ENCODE results near the gene AURKB.
"Not testable (repeated sequence)": the region's sequence is repeated elsewhere in the genome, so short reads cannot be mapped to it uniquely, and the experiment has no call there.

The AURKB gene

DNA sequence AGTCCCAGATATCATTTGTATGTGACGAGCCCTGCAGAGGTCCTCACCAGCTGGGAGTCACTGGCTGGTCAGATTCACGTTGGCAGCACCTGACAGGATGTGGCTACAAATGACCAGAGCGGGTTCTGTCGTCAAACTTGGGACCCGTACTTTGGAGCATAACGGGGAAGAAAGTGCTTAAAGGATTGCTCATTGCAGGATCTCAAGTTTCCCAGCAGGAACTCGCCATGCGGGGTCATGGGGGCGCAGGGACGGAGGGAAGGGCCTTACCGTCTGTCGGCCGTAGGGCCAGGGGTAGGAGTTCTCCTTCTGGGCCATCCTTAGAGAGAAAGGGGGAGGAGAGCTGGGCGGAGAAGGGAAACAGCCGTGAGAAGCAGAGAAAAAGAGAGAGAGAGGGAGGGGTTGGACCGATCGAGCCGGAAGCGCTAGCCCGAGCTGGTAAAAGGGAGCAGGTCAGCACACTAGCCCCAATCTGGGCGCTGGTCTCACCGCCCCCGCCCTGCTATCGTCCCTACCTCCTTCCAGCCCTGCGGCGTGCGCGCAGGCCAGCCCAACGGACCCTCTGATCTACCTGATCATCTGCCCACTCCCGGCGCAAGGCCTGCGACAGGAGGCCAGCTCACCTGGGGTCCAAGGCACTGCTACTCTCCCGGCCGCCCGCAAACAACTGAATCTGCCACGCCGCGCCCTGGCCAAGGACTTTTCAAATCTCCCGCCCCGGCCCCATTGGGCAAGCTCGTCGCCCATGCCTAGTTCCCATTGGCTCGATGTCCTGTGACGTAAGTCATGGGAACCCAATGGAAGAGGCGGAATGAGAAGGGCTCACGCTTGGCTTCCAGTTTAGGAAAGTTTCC lies at the start of gene AURKB:
AURKB (minus strand) TSS at position 669 of the 854 bp plus-strand sequence; CDS start at position 318, 351 bp downstream.
- peak; percentile 93 to 94 for DNase-seq

GRCh38 chr17:8257801-8258200 lies 47.4 kb upstream of the AURKB start:
- no peak for DNase-seq

DNA sequence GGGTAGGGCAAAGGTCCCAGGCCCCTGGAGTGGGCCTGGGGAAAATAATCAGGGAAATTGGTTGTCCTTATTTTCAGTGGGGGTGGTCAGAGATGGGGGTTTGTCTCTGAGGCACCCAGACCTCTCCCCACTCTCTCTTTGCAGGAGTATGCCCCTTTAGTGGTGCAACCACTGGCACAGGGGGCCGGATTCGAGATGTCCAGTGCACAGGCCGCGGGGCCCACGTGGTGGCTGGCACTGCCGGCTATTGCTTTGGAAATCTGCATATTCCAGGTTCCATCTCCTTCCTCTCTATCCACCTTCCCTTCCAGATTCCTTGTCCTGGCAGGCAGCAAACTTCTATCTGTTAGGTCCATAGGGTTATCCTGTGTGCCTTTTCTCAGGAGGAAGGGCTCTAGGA lies 46.3 kb upstream of the AURKB start:
- no peak for DNase-seq

DNA sequence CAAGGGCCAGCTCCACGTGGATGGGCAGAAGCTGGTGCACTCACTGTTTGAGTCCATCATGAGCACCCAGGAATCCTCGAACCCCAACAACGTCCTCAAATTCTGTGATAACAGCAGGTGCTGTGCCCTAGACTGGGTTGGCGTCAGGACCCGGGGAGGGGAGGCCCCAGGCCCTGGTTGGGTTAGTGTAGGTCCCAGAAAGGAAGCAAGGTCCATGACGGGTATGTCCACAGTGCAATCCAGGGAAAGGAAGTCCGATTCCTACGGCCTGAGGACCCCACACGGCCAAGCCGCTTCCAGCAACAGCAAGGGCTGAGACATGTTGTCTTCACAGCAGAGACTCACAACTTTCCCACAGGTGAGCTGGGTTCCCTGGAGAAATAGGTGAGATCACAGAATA lies 45.9 kb upstream of the AURKB start:
- no peak for DNase-seq

DNA sequence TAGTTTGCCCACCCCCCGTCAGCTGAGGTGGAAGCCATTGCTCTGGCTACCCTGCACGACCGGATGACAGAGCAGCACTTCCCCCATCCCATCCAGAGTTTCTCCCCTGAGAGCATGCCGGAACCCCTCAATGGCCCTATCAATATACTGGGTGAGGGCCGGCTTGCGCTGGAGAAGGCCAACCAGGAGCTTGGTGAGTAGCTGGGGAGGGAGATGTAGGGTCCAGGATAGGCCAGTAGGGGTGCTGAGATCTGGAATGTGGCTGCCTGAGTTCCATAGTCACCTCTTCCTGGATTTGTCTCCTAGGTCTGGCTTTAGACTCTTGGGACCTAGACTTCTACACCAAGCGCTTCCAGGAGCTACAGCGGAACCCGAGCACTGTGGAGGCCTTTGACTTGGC lies 45.1 kb upstream of the AURKB start:
- no peak for DNase-seq

DNA sequence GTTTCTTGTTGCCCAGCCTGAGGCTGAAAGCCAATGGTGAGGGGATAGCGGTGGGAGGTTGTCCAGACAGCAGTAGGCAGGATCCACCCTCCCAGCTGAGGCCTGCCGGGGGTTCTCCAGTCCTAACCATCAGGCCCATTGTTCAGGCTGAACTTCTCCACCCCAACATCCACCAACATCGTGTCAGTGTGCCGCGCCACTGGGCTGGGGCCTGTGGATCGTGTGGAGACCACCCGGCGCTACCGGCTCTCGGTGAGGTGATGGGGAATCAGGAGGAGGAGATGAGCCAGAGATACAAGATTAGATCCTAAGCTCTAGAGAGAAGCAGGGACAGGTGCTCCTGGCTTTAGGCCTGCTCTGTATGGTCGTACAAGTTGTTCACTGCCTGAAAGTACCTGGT lies 44.5 kb upstream of the AURKB start:
- no peak for DNase-seq

GRCh38 chr17:8253801-8254200 lies 43.4 kb upstream of the AURKB start:
- no peak for DNase-seq

- not testable (repeated sequence) for DNase-seq
Measured at GRCh38 chr17:8251411-8251810, 41.0 kb upstream of the AURKB start.

GRCh38 chr17:8249621-8250500 lies 39.5 kb upstream of the AURKB start:
- DNase-seq: no peak

DNA sequence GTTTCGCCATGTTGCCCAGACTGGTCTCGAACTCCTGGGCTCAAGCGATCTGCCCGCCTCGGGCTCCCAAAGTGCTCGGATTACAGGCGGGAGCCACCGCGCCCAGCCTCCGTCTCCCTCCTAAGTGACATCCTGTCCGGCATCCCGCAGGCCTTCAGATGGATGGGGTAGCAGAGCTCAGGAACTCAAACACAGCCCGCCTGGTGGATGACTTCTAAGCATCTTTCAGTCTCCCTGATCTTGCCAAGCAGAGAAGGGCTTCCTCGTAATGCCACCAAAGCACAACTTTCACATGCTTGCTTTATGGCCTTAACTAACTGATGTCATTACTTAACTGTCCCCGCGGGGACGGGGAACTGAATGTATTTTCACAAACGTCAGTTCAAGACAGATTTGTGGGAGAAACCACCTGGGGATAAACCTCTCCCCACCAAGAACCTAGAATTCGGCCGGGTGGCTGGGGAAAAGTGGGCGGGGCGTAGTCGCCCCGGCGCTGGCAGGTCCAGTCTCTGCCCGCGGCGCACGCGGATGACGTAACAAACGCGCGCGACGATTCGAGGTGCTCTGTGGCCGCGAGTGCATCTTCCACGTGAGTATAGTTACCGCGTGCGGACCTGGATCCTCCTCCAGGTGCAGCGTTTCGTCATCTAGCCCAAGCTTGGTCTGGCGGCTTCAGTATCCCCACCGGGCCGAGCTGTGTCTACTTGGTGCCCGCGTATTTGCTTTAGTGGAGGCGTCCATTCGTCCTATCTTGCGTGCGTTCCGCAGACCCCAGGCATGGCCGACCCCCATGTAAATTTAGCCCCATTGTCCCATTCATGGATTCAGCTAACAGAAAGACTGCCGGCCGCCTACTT lies 38.6 kb upstream of the AURKB start, which contains the start of gene PFAS:
PFAS (plus strand) TSS at position 539 of the 857 bp plus-strand sequence. CDS start 4,649 bp downstream, outside the sequence.
- DNase-seq: peak; percentile 98 to 99

GRCh38 chr17:8244768-8245167 lies 34.4 kb upstream of the AURKB start:
- no peak for DNase-seq

DNA sequence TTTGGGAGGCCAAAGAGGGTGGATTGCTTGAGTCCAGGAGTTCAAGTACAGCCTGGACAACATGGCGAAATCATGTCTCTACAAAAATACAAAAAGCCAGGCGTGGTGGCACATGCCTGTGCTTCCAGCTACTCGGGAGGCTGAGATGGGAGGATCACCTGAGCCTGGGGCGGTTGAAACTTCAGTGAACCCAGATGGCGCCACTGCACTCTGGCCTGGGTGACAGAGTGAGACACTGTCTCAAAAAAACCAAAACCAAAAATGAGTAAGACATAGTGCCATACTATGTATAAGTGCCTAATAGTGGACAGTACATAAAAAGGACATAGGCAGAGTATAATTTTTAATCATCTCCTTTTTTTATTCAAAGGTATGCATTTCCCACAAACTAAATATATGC lies 33.5 kb upstream of the AURKB start:
- no peak for DNase-seq

DNA sequence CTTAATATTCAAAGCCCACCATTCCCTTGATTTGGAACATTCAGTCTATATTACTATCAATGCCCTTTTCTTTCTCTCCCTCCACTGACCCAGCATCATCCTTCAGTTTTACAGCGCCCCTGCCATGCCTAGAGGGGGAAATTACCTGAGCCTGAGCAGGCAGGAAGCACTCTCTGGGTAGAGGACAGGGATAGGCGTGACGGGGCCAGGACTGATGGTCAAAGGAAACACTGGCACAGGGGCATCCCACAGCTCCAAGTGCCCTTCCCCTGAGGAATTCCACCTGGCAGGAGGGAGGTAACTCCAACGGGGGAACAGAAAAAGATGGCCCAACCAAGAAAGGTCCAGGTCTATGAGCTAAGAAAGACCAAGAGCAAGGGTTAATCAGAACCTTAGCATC lies 27.5 kb upstream of the AURKB start:
- DNase-seq: no peak

- DNase-seq: no peak
Measured at GRCh38 chr17:8237175-8237574, 26.8 kb upstream of the AURKB start.

DNA sequence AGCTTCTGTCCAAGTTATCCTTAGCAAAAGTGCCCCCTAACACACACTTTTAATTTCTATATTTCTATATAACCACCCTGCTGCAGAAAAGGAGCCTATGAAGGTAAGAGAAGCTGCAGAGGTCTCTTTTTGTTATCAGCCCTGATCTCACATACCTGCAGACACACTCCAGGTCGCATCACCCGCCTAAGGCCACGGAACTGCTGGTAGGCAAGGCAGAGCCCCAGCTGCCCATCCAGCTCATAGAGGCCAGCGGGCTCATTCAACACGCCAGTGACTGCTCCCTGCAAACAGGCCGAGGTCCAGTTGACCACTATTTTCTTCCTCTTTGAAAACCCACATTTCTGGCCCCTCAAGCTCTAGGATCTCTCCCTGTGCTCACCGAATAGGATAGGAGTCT lies 25.3 kb upstream of the AURKB start:
- DNase-seq: no peak

DNA sequence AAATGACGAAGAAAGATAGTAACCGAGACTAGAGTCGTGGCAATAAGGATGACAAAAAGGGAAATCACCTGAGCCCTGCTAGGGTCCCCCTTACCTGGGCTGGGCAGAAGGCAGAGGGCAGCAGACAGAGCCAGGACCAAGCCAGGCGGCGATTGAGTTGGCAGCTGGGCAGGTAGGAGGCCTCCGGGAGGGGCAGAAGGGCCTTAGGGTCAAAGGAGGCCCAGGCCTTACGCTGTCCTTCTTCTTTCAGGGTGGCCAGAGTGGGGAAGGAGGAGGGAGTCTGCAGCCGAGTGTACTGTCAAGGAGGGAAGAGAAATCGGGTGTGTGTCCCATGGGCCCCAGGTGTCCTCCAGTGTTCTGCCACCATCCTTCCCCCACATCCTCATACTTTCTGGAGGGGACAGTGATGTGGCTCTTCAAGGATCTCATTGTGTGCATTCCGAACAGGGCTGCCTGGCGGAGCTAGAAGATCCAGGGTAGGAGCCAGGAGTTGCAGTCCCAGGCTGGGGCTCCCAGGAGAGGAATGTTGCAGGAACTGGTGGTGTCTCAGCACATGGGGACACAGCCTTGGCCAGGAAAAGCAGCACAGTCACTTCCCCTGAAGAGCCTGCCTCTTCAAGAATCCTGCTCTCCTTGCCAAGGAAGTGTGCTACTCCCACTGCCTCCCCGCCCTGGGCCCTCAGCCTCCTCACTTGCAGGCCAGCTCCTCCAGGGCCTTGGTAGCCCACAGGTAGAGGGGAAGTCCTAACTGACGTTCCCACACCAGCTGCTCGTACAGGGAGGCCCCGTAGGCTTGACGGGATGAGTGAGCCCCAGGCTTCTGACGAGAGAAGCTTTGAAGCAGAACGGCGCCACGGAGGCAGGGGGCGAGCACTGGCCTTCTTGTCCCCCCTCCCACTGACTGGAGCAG lies 24.2 kb upstream of the AURKB start:
- no peak for DNase-seq

DNA sequence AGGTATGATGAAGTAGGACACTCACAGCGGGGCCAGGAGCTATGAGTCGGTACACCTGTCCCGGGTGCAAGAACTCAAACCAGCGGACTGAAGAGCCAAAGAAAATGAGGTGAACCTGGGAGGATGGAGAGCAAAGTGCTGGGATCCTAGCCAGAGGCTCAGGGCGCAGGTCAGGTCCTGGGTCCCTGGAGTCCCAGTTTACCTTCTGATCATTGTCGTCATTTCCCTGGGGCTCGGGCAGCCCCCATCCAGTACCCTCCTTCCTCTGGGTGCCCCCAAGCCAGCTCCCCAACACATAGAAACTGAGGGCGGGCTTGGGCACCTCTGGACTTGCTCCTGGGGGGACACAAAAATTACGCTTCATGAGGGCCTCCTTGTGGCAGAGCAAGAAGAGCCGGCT lies 21.3 kb upstream of the AURKB start:
- DNase-seq: no peak

DNA sequence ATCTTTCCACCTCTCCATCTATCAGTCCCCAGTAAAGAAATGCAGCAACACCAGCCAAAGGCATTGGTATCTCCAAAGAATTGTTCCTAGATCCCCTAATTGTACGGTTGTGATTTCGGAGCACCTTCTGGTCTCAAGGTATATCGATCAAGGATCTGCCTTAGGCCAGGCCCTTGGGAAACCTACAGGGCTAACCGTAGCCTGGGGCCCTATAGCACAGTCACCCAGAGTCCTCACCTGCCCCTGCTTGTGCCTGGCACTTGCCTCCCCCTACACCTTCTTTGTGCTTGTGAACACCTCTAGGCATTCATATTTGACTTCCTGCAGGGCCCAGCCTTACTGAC lies 16.8 kb upstream of the AURKB start:
- DNase-seq: no peak

DNA sequence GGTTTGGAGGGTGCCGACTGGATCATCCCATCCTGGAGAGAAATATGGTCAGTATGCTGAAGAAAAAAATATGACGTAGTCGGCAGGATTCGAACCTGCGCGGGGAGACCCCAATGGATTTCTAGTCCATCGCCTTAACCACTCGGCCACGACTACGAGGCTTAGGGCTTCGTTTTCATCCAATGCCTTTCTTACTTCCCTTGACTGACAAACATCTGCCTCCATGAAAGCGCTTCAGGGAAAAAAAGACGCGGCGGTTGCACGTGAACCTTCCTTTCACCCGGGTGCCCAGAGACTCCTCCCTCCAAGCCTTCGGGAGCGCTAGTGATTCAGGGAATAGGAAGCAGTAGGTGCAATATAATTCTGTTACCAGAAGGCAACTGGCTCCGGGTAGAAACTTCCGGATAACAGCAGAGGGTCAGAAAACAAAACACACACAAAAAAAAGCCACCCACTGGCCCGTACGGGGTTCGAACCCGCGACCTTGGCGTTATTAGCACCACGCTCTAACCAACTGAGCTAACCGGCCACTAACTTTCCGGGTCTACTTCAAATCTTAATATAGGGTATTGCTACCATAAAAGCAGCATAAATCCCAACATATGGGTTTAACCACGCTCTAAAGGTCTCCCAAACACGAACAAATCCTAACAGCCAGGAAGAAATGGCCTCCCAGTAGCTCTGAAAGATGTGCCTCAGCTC lies 16.3 kb upstream of the AURKB start:
- DNase-seq: peak; percentile 82 to 86

- DNase-seq: peak; percentile 88 to 91
Measured at GRCh38 chr17:8225813-8226535, 15.6 kb upstream of the AURKB start.
